ENCODE data around the gene BICD1.

DNA sequence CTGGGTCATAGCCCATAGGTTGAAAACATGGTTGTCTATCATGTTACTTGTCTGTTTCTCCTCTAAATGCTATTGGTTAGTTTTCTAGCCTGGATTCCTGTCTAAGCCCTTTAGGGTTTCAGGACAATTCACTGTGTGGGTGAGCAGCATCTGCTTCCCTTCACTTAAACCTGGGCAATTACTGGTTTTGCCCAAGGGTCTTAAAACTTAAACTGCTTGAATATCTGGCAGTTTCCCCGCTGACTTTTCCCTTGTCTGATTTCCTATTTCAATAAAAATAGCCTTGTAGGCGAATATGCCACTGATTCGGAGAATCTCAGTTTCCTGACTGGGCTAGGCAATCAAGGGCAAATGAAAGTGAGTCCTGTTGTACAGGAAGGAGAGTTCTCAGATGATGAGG is 154.0 kb downstream of the BICD1 start:
- TF ChIP-seq EZH2 (IDR thresholded peaks at IDR 0.05; ENCODE audit: low read depth, unreplicated experiment) (no peak), EZH2phosphoT487 (IDR thresholded peaks at IDR 0.05; ENCODE audit: unreplicated experiment) (no peak), CTCF (conservative IDR thresholded peaks at IDR 0.05; ENCODE audit: low read depth in 2 of 2) (no peak), CREB1 (CRISPR knock-in tag; IDR thresholded peaks at IDR 0.05; ENCODE audit: low read depth) (no peak), REST (IDR thresholded peaks at IDR 0.05; ENCODE audit: unreplicated experiment) (no peak), ZNF331 (CRISPR knock-in tag; IDR thresholded peaks at IDR 0.05; ENCODE audit: low read depth) (no peak), JUNB (IDR thresholded peaks at IDR 0.05; ENCODE audit: unreplicated experiment) (no peak), POLR2AphosphoS5 (IDR thresholded peaks at IDR 0.05; ENCODE audit: low read depth) (no peak), ZNF114 (CRISPR knock-in tag; IDR thresholded peaks at IDR 0.05) (no peak)
- TF ChIP-seq, protein P1, sequence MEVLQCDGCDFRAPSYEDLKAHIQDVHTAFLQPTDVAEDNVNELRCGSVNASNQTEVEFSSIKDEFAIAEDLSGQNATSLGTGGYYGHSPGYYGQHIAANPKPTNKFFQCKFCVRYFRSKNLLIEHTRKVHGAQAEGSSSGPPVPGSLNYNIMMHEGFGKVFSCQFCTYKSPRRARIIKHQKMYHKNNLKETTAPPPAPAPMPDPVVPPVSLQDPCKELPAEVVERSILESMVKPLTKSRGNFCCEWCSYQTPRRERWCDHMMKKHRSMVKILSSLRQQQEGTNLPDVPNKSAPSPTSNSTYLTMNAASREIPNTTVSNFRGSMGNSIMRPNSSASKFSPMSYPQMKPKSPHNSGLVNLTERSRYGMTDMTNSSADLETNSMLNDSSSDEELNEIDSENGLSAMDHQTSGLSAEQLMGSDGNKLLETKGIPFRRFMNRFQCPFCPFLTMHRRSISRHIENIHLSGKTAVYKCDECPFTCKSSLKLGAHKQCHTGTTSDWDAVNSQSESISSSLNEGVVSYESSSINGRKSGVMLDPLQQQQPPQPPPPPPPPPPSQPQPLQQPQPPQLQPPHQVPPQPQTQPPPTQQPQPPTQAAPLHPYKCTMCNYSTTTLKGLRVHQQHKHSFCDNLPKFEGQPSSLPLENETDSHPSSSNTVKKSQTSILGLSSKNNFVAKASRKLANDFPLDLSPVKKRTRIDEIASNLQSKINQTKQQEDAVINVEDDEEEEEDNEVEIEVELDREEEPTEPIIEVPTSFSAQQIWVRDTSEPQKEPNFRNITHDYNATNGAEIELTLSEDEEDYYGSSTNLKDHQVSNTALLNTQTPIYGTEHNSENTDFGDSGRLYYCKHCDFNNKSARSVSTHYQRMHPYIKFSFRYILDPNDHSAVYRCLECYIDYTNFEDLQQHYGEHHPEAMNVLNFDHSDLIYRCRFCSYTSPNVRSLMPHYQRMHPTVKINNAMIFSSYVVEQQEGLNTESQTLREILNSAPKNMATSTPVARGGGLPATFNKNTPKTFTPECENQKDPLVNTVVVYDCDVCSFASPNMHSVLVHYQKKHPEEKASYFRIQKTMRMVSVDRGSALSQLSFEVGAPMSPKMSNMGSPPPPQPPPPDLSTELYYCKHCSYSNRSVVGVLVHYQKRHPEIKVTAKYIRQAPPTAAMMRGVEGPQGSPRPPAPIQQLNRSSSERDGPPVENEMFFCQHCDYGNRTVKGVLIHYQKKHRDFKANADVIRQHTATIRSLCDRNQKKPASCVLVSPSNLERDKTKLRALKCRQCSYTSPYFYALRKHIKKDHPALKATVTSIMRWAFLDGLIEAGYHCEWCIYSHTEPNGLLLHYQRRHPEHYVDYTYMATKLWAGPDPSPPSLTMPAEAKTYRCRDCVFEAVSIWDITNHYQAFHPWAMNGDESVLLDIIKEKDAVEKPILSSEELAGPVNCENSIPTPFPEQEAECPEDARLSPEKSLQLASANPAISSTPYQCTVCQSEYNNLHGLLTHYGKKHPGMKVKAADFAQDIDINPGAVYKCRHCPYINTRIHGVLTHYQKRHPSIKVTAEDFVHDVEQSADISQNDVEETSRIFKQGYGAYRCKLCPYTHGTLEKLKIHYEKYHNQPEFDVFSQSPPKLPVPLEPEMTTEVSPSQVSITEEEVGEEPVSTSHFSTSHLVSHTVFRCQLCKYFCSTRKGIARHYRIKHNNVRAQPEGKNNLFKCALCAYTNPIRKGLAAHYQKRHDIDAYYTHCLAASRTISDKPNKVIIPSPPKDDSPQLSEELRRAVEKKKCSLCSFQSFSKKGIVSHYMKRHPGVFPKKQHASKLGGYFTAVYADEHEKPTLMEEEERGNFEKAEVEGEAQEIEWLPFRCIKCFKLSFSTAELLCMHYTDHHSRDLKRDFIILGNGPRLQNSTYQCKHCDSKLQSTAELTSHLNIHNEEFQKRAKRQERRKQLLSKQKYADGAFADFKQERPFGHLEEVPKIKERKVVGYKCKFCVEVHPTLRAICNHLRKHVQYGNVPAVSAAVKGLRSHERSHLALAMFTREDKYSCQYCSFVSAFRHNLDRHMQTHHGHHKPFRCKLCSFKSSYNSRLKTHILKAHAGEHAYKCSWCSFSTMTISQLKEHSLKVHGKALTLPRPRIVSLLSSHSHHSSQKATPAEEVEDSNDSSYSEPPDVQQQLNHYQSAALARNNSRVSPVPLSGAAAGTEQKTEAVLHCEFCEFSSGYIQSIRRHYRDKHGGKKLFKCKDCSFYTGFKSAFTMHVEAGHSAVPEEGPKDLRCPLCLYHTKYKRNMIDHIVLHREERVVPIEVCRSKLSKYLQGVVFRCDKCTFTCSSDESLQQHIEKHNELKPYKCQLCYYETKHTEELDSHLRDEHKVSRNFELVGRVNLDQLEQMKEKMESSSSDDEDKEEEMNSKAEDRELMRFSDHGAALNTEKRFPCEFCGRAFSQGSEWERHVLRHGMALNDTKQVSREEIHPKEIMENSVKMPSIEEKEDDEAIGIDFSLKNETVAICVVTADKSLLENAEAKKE (CRISPR knock-in tag; IDR thresholded peaks at IDR 0.05) = no peak
- TF ChIP-seq, protein P2, sequence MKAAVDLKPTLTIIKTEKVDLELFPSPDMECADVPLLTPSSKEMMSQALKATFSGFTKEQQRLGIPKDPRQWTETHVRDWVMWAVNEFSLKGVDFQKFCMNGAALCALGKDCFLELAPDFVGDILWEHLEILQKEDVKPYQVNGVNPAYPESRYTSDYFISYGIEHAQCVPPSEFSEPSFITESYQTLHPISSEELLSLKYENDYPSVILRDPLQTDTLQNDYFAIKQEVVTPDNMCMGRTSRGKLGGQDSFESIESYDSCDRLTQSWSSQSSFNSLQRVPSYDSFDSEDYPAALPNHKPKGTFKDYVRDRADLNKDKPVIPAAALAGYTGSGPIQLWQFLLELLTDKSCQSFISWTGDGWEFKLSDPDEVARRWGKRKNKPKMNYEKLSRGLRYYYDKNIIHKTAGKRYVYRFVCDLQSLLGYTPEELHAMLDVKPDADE (IDR thresholded peaks at IDR 0.05) = no peak
